Colonic mucosa (tissue), 4 donors: ENCODE data around the gene RBM19. TPM values are rescaled to one million over a fixed set of nuclear protein-coding genes. Genes with fewer than 3 reads are reported as not detected.

Experiments used
- DNase-seq: peaks from one replicate; pipeline ENCODE4 v3.0.0-alpha.2; 2020
- H3K27ac ChIP-seq: fragments of 200-600 bp; one replicate; pipeline ENCODE4 v1.8.0; 2021
- H3K27me3 ChIP-seq: fragments of 200-600 bp; one replicate; pipeline ENCODE4 v1.8.0; 2021
- H3K36me3 ChIP-seq: fragments of 200-600 bp; one replicate; pipeline ENCODE4 v1.8.0; 2021
- H3K4me1 ChIP-seq: fragments of 200-600 bp; one replicate; pipeline ENCODE4 v1.8.0; 2021; ENCODE audit warnings: mild to moderate bottlenecking
- H3K4me3 ChIP-seq: fragments of 200-600 bp; one replicate; pipeline ENCODE4 v1.8.0; 2021
- H3K9ac ChIP-seq, 2 donors: one replicate each; pipeline ENCODE4 v1.7.0; 2013; ENCODE audit warnings: control low read depth in 2 of 2, low read depth in 2 of 2, low read length in 2 of 2
- H3K9me3 ChIP-seq: fragments of 200-600 bp; one replicate; pipeline ENCODE4 v1.8.0; 2021
- CTCF ChIP-seq: fragments of 200-600 bp; IDR thresholded peaks from one replicate; pipeline ENCODE4 v1.8.0; 2022; ENCODE audit warnings: antibody characterized with exemption, mild to moderate bottlenecking
- intact Hi-C: fragments of 100-400 bp; cut with DNase I; formaldehyde crosslinking; loops from one replicate; pipeline ENCODE4 v1.14.1; 2022
- total RNA-seq, 2 donors: library from RNA; stranded (reverse); fragmentation: NEBNext Ultra II Directional in 1 of 2; extraction: Animal tissue kit (Norgen Biotek cat#: 25700) in 1 of 2; gene quantifications; one replicate each; pipeline ENCODE4 v1.2.1, GENCODE V29; 2021
- donor health status: healthy.
- donor health status: DM: no; HTN: no; CAD: no.
- donor health status: DM: no; HTN: no; CAD: no.

Gene RBM19
- total RNA-seq, 2 donors from 2014 or later = 13.5 to 33.1 TPM

- intact Hi-C loops = no loop called here
- no peak for DNase-seq
- Histone ChIP-seq H3K27ac (no peak overlapping the region), H3K27me3 (no peaks in the 10 kb centered on the region), H3K9ac (no peak overlapping the region), H3K36me3 (no peaks in the 10 kb centered on the region), H3K4me1 (no peaks in the 10 kb centered on the region), H3K9me3 (no peaks in the 10 kb centered on the region), H3K4me3 (no peak overlapping the region)
- TF ChIP-seq CTCF = no peak
Observed at GRCh38 chr12:113782873-113783272, 183.3 kb downstream of the RBM19 start.

GRCh38 chr12:113781415-113782198, 184.5 kb downstream of the RBM19 start:
- no peaks in the 10 kb centered on the region for H3K4me1 ChIP-seq
- H3K27me3 ChIP-seq = no peaks in the 10 kb centered on the region
- intact Hi-C loops = no loop called here
- H3K4me3 ChIP-seq = no peak overlapping the region
- no peaks in the 10 kb centered on the region for H3K36me3 ChIP-seq
- no peaks in the 10 kb centered on the region for H3K9me3 ChIP-seq
- TF ChIP-seq CTCF = no peak
- no peak overlapping the region for H3K9ac ChIP-seq
- DNase-seq = no peak
- H3K27ac ChIP-seq = no peak overlapping the region

- no peak for TF ChIP-seq CTCF
- H3K27me3 ChIP-seq = no peaks in the 10 kb centered on the region
- intact Hi-C loops = no loop called here
Observed at GRCh38 chr12:113779774-113780173, 186.4 kb downstream of the RBM19 start.

GRCh38 chr12:113778432-113779132, 187.5 kb downstream of the RBM19 start:
- intact Hi-C loops = no loop called here
- H3K9ac ChIP-seq = no peak overlapping the region
- no peak overlapping the region for H3K27ac ChIP-seq
- H3K36me3 ChIP-seq = no peaks in the 10 kb centered on the region
- TF ChIP-seq CTCF = no peak
- H3K4me3 ChIP-seq = no peak overlapping the region
- DNase-seq = no peak
- no peaks in the 10 kb centered on the region for H3K9me3 ChIP-seq
- no peaks in the 10 kb centered on the region for H3K4me1 ChIP-seq
- no peaks in the 10 kb centered on the region for H3K27me3 ChIP-seq

More at GRCh38 chr12:113779774-113780173, 186.4 kb downstream of the RBM19 start:
- H3K9me3 ChIP-seq = no peaks in the 10 kb centered on the region
- no peaks in the 10 kb centered on the region for H3K4me1 ChIP-seq
- no peak overlapping the region for H3K9ac ChIP-seq
- no peak overlapping the region for H3K4me3 ChIP-seq
- no peaks in the 10 kb centered on the region for H3K36me3 ChIP-seq
- DNase-seq = no peak
- H3K27ac ChIP-seq = no peak overlapping the region

GRCh38 chr12:113777751-113778150, 188.4 kb downstream of the RBM19 start:
- no peak overlapping the region for H3K9ac ChIP-seq
- no peaks in the 10 kb centered on the region for H3K9me3 ChIP-seq
- H3K27ac ChIP-seq = no peak overlapping the region
- H3K4me3 ChIP-seq = no peak overlapping the region
- H3K4me1 ChIP-seq = no peaks in the 10 kb centered on the region
- no peak for TF ChIP-seq CTCF
- H3K36me3 ChIP-seq = no peaks in the 10 kb centered on the region
- no peak for DNase-seq
- intact Hi-C loops = no loop called here
- no peaks in the 10 kb centered on the region for H3K27me3 ChIP-seq
